Coronary artery (tissue), 2 donors: ENCODE data around the gene NSD1.

Source experiments
- DNase-seq: peaks from one replicate; pipeline ENCODE4 v3.0.0-alpha.2; 2017; ENCODE audit warnings: low spot score
- H3K27ac ChIP-seq, 2 donors: fragments of 200-600 bp; sonication (generic); one replicate each; pipeline ENCODE4 v1.5.1; 2016 to 2019
- H3K4me3 ChIP-seq: fragments of 200-600 bp; sonication (generic); 2 replicates; pipeline ENCODE4 v1.5.1; 2016; ENCODE audit warnings: mild to moderate bottlenecking, moderate library complexity
- CTCF ChIP-seq: fragments of 200-600 bp; sonication (generic); IDR thresholded peaks from one replicate; pipeline ENCODE4 v1.5.1; 2019; ENCODE audit warnings: antibody characterized with exemption

NSD1 gene

GRCh38 chr5:177122566-177122965 lies 11.0 kb upstream of the NSD1 start:
- Histone ChIP-seq H3K4me3 (no peak overlapping the region), H3K27ac (no peak overlapping the region)
- no peak for TF ChIP-seq CTCF
- no peak for DNase-seq

- no peak overlapping the region for H3K27ac ChIP-seq
- TF ChIP-seq CTCF, result no peak
- no peak overlapping the region for H3K4me3 ChIP-seq
- DNase-seq, result no peak
Observed at GRCh38 chr5:177123789-177124485, 9.6 kb upstream of the NSD1 start.

- DNase-seq, result no peak
Observed at GRCh38 chr5:177124486-177124991, 9.0 kb upstream of the NSD1 start.

DNA sequence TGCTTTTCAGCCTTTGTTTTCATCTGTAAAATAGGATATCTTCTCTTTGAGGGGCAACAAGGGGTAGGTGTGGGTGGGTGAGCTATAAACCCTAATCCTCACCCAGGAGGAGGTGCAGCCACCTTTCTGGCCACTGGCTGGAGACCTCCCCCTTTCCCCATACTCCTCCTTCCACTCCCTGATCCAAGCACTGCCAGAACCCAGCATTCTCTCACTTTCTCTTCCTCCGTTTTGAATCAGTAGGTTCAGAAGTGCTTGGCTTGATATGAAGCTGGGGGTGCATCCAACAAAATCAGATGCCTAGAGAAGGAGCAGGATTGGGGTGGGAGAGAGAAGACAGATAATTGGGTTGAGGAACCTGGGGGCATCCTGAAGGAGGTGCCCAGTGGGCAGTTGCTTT lies 6.8 kb upstream of the NSD1 start:
- no peak overlapping the region for H3K4me3 ChIP-seq
- H3K27ac ChIP-seq, result no peak overlapping the region
- DNase-seq, result no peak
- TF ChIP-seq CTCF, result no peak

More at GRCh38 chr5:177124486-177124991, 9.0 kb upstream of the NSD1 start:
- no peak overlapping the region for H3K4me3 ChIP-seq
- no peak for TF ChIP-seq CTCF
- H3K27ac ChIP-seq, result no peak overlapping the region

DNA sequence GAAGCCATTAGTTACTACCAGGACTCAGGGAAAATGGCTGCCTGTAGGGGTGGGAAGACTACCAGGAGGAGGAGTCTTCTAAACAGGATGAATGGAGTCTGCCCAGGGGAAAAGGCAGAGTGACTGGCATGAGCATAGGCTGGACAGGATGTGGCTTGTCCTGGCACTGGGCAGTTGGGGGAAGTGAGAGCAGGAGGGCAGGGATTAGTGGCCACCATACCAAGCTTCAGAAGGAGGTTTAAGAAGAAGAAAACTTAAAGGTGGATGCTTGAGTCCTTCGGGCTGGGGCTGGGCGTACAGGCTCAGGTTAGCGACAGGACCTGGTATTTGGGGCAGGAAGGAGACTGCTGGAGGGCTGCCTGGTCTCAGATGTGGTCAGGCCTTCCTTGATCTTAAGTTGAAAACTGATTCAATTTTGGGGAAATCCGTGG lies 5.0 kb upstream of the NSD1 start:
- TF ChIP-seq CTCF, result no peak
- DNase-seq, result no peak
- peak overlapping the region in 1 of 2 donors; percentile 45 for H3K27ac ChIP-seq
- no peak overlapping the region for H3K4me3 ChIP-seq

- no peak overlapping the region for H3K27ac ChIP-seq
- H3K4me3 ChIP-seq, result no peak overlapping the region
Observed at GRCh38 chr5:177130211-177131018, 3.2 kb upstream of the NSD1 start.

More at GRCh38 chr5:177130211-177131018, 3.2 kb upstream of the NSD1 start:
- no peak for TF ChIP-seq CTCF
- peak; percentile 64 for DNase-seq
